HepG2 (cell line): ENCODE results near the gene KDM4E. TPM values are rescaled to one million over a fixed set of nuclear protein-coding genes. Genes with fewer than 3 reads are reported as not detected.

Source experiments
- ATF7 ChIP-seq, 2 experiments: fragments of 450-650 bp in 1 of 2; sonication (generic) in 1 of 2; formaldehyde crosslinking in 1 of 2; IDR thresholded peaks; 2 replicates each; pipeline versions ENCODE4 v1.4.0 to v1.6.1; 2016 to 2020; ENCODE audit warnings: antibody characterized with exemption in 1 of 2, mild to moderate bottlenecking in 1 of 2, missing genetic modification reagents in 1 of 2
- DNMT3B ChIP-seq: conservative IDR thresholded peaks from 2 replicates; pipeline ENCODE4 v1.6.1; 2016; ENCODE audit warnings: missing biosample characterization, control low read depth
- FOSL2 ChIP-seq: sonication (generic); formaldehyde crosslinking; IDR thresholded peaks from 2 replicates; pipeline ENCODE4 v1.4.0; 2020; ENCODE audit warnings: missing genetic modification reagents
- HES4 ChIP-seq: sonication (generic); formaldehyde crosslinking; IDR thresholded peaks from 2 replicates; pipeline ENCODE4 v1.9.0; 2021; ENCODE audit warnings: mild to moderate bottlenecking, missing genetic modification reagents, borderline replicate concordance
- HNRNPLL ChIP-seq: fragments of 200-400 bp; formaldehyde crosslinking; IDR thresholded peaks from 2 replicates; pipeline ENCODE4 v1.6.1; 2017; ENCODE audit warnings: mild to moderate bottlenecking, low read depth, low read length; ENCODE audit not compliant: poor library complexity, severe bottlenecking
- HOXA7 ChIP-seq: sonication (generic); formaldehyde crosslinking; IDR thresholded peaks from 2 replicates; pipeline ENCODE4 v1.8.1; 2022; ENCODE audit warnings: mild to moderate bottlenecking, missing genetic modification reagents, moderate library complexity
- MEF2D ChIP-seq: sonication (generic); formaldehyde crosslinking; IDR thresholded peaks from 2 replicates; pipeline ENCODE4 v1.5.1; 2020; ENCODE audit warnings: mild to moderate bottlenecking, missing genetic modification reagents
- MIER2 ChIP-seq: IDR thresholded peaks from 2 replicates; pipeline ENCODE4 v1.6.1; 2016; ENCODE audit warnings: missing biosample characterization, missing genetic modification reagents
- MXI1 ChIP-seq: IDR thresholded peaks from 3 replicates; pipeline ENCODE4 v1.6.1; 2012; ENCODE audit warnings: low read depth, low read length, inconsistent platforms, borderline replicate concordance
- NR2C2 ChIP-seq: sonication (generic); formaldehyde crosslinking; IDR thresholded peaks from 2 replicates; pipeline ENCODE4 v1.4.0; 2020; ENCODE audit warnings: missing genetic modification reagents, mild to moderate bottlenecking, moderate library complexity, borderline replicate concordance
- NRL ChIP-seq: sonication (generic); formaldehyde crosslinking; IDR thresholded peaks from 2 replicates; pipeline ENCODE4 v1.5.0; 2020; ENCODE audit warnings: missing genetic modification reagents, mild to moderate bottlenecking, moderate library complexity, borderline replicate concordance
- PAWR ChIP-seq: sonication (generic); formaldehyde crosslinking; IDR thresholded peaks from 2 replicates; pipeline ENCODE4 v1.4.0; 2020; ENCODE audit warnings: missing genetic modification reagents, mild to moderate bottlenecking, borderline replicate concordance
- TCF12 ChIP-seq, 2 experiments: fragments of 450-650 bp in 1 of 2; sonication (generic) in 1 of 2; formaldehyde crosslinking in 1 of 2; IDR thresholded peaks; 2 replicates each; pipeline versions ENCODE4 v1.6.1 to v1.8.0; 2017 to 2022; ENCODE audit warnings: antibody characterized with exemption in 1 of 2, mild to moderate bottlenecking in 1 of 2, missing genetic modification reagents in 1 of 2, moderate library complexity in 1 of 2
- ZBTB43 ChIP-seq: sonication (generic); formaldehyde crosslinking; conservative IDR thresholded peaks from 2 replicates; pipeline ENCODE4 v1.4.0; 2020; ENCODE audit warnings: missing genetic modification reagents
- ZBTB46 ChIP-seq: sonication (generic); formaldehyde crosslinking; IDR thresholded peaks from 2 replicates; pipeline ENCODE4 v1.4.0; 2020; ENCODE audit warnings: mild to moderate bottlenecking, missing genetic modification reagents, borderline replicate concordance
- ZNF207 ChIP-seq: fragments of 450-650 bp; IDR thresholded peaks from 2 replicates; pipeline ENCODE4 v1.6.1; 2016; ENCODE audit warnings: antibody characterized with exemption, borderline replicate concordance
- ZNF326 ChIP-seq: sonication (generic); formaldehyde crosslinking; IDR thresholded peaks from 2 replicates; pipeline ENCODE4 v1.4.0; 2020; ENCODE audit warnings: missing genetic modification reagents, borderline replicate concordance
- ZNF567 ChIP-seq: sonication (generic); formaldehyde crosslinking; IDR thresholded peaks from 2 replicates; pipeline ENCODE4 v1.8.1; 2023; ENCODE audit warnings: mild to moderate bottlenecking, missing genetic modification reagents, borderline replicate concordance
- ZNF615 ChIP-seq: sonication (generic); formaldehyde crosslinking; IDR thresholded peaks from 2 replicates; pipeline ENCODE4 v1.5.0; 2020; ENCODE audit warnings: mild to moderate bottlenecking, missing genetic modification reagents, borderline replicate concordance
- ZNF644 ChIP-seq: IDR thresholded peaks from 2 replicates; pipeline ENCODE4 v1.6.1; 2016; ENCODE audit warnings: low read depth
- ZNF678 ChIP-seq: sonication (generic); formaldehyde crosslinking; IDR thresholded peaks from 2 replicates; pipeline ENCODE4 v1.4.0; 2020; ENCODE audit warnings: mild to moderate bottlenecking, missing genetic modification reagents
- polyA plus RNA-seq, 8 experiments: library from polyadenylated mRNA; depleted of rRNA in 3 of 8; stranded (reverse) in 7 of 8; unstranded in 1 of 8; fragments of >200 nt; fragmentation: Illumina TruSeq in 4 of 8; extraction: Trizol in 4 of 8; gene quantifications; 2 replicates each; pipeline versions ENCODE4 v1.2.1 to v1.2.3, GENCODE V29; 2011 to 2016; ENCODE audit warnings: low read depth in 4 of 8, missing spikeins in 1 of 8, mixed read lengths in 1 of 8; ENCODE audit not compliant: insufficient read depth in 1 of 8
- total RNA-seq, 5 experiments: library from RNA; depleted of rRNA; stranded (reverse); fragments of >200 nt; fragmentation: Illumina TruSeq; extraction: Trizol; gene quantifications; 2 replicates each; pipeline ENCODE4 v1.2.3, GENCODE V29; 2016; ENCODE audit warnings: low read depth in 1 of 5
- TF ChIP-seq, protein P1 (sequence below): sonication (generic); formaldehyde crosslinking; IDR thresholded peaks from 2 replicates; pipeline ENCODE4 v1.5.0; 2020; ENCODE audit warnings: mild to moderate bottlenecking, missing genetic modification reagents, borderline replicate concordance

The KDM4E gene
- total and polyA plus RNA-seq, 2 of the 13 experiments (the other 11 are each of a cell fraction or from before 2014, with no cell fraction given): not detected

- TF ChIP-seq ATF7 (IDR thresholded peaks at IDR 0.05): no peak
- TF ChIP-seq ATF7 (CRISPR knock-in tag; IDR thresholded peaks at IDR 0.05): no peak
- peak; percentile 4; the same call in 1 of the 3 replicates for TF ChIP-seq MXI1
- 0 out of 2 replicates have a peak, but pooled peaks have one; percentile 40 for TF ChIP-seq ZNF678 (CRISPR knock-in tag)
- TF ChIP-seq NRL (CRISPR knock-in tag): peak; percentile 18; the same call in 1 of the 2 replicates
- no peak for TF ChIP-seq HOXA7 (CRISPR knock-in tag)
- TF ChIP-seq HNRNPLL: peak; percentile 94
- TF ChIP-seq, protein P1, sequence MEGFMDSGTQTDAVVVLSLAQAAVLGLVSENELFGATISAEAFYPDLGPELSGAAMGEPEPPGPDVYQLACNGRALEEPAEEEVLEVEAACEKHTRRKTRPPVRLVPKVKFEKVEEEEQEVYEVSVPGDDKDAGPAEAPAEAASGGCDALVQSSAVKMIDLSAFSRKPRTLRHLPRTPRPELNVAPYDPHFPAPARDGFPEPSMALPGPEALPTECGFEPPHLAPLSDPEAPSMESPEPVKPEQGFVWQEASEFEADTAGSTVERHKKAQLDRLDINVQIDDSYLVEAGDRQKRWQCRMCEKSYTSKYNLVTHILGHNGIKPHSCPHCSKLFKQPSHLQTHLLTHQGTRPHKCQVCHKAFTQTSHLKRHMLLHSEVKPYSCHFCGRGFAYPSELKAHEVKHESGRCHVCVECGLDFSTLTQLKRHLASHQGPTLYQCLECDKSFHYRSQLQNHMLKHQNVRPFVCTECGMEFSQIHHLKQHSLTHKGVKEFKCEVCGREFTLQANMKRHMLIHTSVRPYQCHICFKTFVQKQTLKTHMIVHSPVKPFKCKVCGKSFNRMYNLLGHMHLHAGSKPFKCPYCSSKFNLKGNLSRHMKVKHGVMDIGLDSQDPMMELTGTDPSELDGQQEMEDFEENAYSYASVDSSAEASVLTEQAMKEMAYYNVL (CRISPR knock-in tag): no peak; the same call in 1 of the 2 replicates
- TF ChIP-seq NR2C2 (CRISPR knock-in tag): peak; percentile 66
- peak; percentile 20 for TF ChIP-seq FOSL2 (CRISPR knock-in tag)
- peak; percentile 2; the same call in 1 of the 2 replicates for TF ChIP-seq HES4 (CRISPR knock-in tag)
- 0 out of 2 replicates have a peak, but pooled peaks have one; percentile 49 for TF ChIP-seq ZBTB46 (CRISPR knock-in tag)
- no peak for TF ChIP-seq ZNF567
- no peak for TF ChIP-seq ZNF326
- TF ChIP-seq ZBTB43 (CRISPR knock-in tag): no peak
- no peak for TF ChIP-seq TCF12 (IDR thresholded peaks at IDR 0.05)
- no peak for TF ChIP-seq TCF12 (CRISPR knock-in tag; IDR thresholded peaks at IDR 0.05)
- TF ChIP-seq MIER2 (CRISPR knock-in tag): no peak
- TF ChIP-seq DNMT3B (CRISPR knock-in tag): no peak
- no peak for TF ChIP-seq ZNF615 (CRISPR knock-in tag)
- TF ChIP-seq ZNF644 (CRISPR knock-in tag): no peak
- TF ChIP-seq PAWR (CRISPR knock-in tag): no peak
- TF ChIP-seq MEF2D (CRISPR knock-in tag): no peak
- no peak for TF ChIP-seq ZNF207
Measured at GRCh38 chr11:95067039-95067840, 42.2 kb downstream of the KDM4E start (continued).
